Right atrium auricular region (tissue), 2 donors: ENCODE data around the gene FUZ. TPM values are rescaled to one million over a fixed set of nuclear protein-coding genes. Genes with fewer than 3 reads are reported as not detected.

Experiments used
- DNase-seq: peaks from one replicate; pipeline ENCODE4 v3.0.0-alpha.2; 2019; ENCODE audit warnings: low spot score
- H3K27ac ChIP-seq, 2 donors: fragments of 200-600 bp; sonication (generic); 1 replicate in 1 of 2; 2 replicates in 1 of 2; pipeline ENCODE4 v1.5.1; 2016 to 2019
- H3K27me3 ChIP-seq, 2 donors: fragments of 200-600 bp; sonication (generic); one replicate each; pipeline versions ENCODE4 v1.5.1 to v1.6.0; 2017 to 2019
- H3K36me3 ChIP-seq: fragments of 200-600 bp; sonication (generic); one replicate; pipeline ENCODE4 v1.5.1; 2016
- H3K4me1 ChIP-seq, 2 donors: fragments of 200-600 bp; sonication (generic); one replicate each; pipeline versions ENCODE4 v1.5.1 to v1.6.0; 2017 to 2019
- H3K4me3 ChIP-seq, 2 donors: fragments of 200-600 bp; sonication (generic); 1 replicate in 1 of 2; 2 replicates in 1 of 2; pipeline ENCODE4 v1.5.1; 2017 to 2019; ENCODE audit warnings: mild to moderate bottlenecking in 1 of 2, moderate library complexity in 1 of 2
- H3K9me3 ChIP-seq, 2 donors: fragments of 200-600 bp; sonication (generic); one replicate each; pipeline ENCODE4 v1.5.1; 2019
- CTCF ChIP-seq, 2 donors: fragments of 200-600 bp; sonication (generic); IDR thresholded peaks; one replicate each; pipeline ENCODE4 v1.5.1; 2019; ENCODE audit warnings: antibody characterized with exemption in 2 of 2
- total RNA-seq, 2 donors: library from RNA; depleted of rRNA; stranded (reverse); fragments of >200 nt; gene quantifications; one replicate each; pipeline ENCODE4 v1.1.0, GENCODE V29; 2016

The FUZ gene
- total RNA-seq, 2 donors from 2014 or later: 18.5 to 22.5 TPM

GRCh38 chr19:49807904-49808675 lies 5.0 kb downstream of the FUZ start:
- H3K27ac ChIP-seq: peak overlapping the region; percentile 83 to 93
- peaks cover 0 to 24% of the 10 kb centered on the region in 2 donors for H3K4me1 ChIP-seq
- peaks cover 34% of the 10 kb centered on the region for H3K36me3 ChIP-seq
- H3K4me3 ChIP-seq: peak overlapping the region in 1 of 2 donors; percentile 62
- H3K27me3 ChIP-seq: no peaks in the 10 kb centered on the region
- H3K9me3 ChIP-seq: no peaks in the 10 kb centered on the region
- TF ChIP-seq CTCF (IDR thresholded peaks at IDR 0.05): no peak
- DNase-seq: no peak

GRCh38 chr19:49807058-49807903 lies 5.8 kb downstream of the FUZ start:
- H3K9me3 ChIP-seq: no peaks in the 10 kb centered on the region
- H3K27ac ChIP-seq: no peak overlapping the region
- DNase-seq: no peak
- H3K27me3 ChIP-seq: no peaks in the 10 kb centered on the region
- peaks cover 38% of the 10 kb centered on the region for H3K36me3 ChIP-seq
- TF ChIP-seq CTCF (IDR thresholded peaks at IDR 0.05): no peak
- no peak overlapping the region for H3K4me3 ChIP-seq
- H3K4me1 ChIP-seq: peaks cover 0 to 22% of the 10 kb centered on the region in 2 donors

GRCh38 chr19:49806620-49806959 lies 6.5 kb downstream of the FUZ start:
- Histone ChIP-seq H3K4me1 (peaks cover 0 to 26% of the 10 kb centered on the region in 2 donors), H3K27me3 (no peaks in the 10 kb centered on the region), H3K36me3 (peaks cover 40% of the 10 kb centered on the region), H3K27ac (no peak overlapping the region), H3K9me3 (no peaks in the 10 kb centered on the region), H3K4me3 (no peak overlapping the region)
- no peak for TF ChIP-seq CTCF (IDR thresholded peaks at IDR 0.05)
- DNase-seq: no peak

GRCh38 chr19:49805822-49806619 lies 7.1 kb downstream of the FUZ start:
- Histone ChIP-seq H3K4me1 (peaks cover 0 to 26% of the 10 kb centered on the region in 2 donors), H3K36me3 (peaks cover 45% of the 10 kb centered on the region), H3K27me3 (no peaks in the 10 kb centered on the region), H3K4me3 (no peak overlapping the region), H3K27ac (no peak overlapping the region), H3K9me3 (no peaks in the 10 kb centered on the region)
- no peak for DNase-seq
- TF ChIP-seq CTCF (IDR thresholded peaks at IDR 0.05): no peak

GRCh38 chr19:49803529-49803856 lies 9.6 kb downstream of the FUZ start:
- H3K4me3 ChIP-seq: no peak overlapping the region
- H3K36me3 ChIP-seq: peaks cover 70% of the 10 kb centered on the region
- no peak for DNase-seq
- H3K27ac ChIP-seq: no peak overlapping the region
- H3K9me3 ChIP-seq: no peaks in the 10 kb centered on the region
- peaks cover 0 to 16% of the 10 kb centered on the region in 2 donors for H3K4me1 ChIP-seq
- no peaks in the 10 kb centered on the region for H3K27me3 ChIP-seq
- TF ChIP-seq CTCF (IDR thresholded peaks at IDR 0.05): no peak
